Stimulated activated CD8-positive, alpha-beta memory T cell treated with anti-CD3 and anti-CD28 coated beads, Interleukin-12 subunit alpha, Interleukin-12 subunit beta, amount 100 ng/mL, for 1 hour (primary cell): ENCODE results near the gene HID1.
A peak's percentile ranks its signal among the peaks of the same experiment; 100 is the strongest.
"Not testable (repeated sequence)": the region's sequence is repeated elsewhere in the genome, so short reads cannot be mapped to it uniquely, and the experiment has no call there.

Experiments used
- DNase-seq: peaks from one replicate; pipeline ENCODE4 v3.0.0-alpha.2; 2020; ENCODE audit warnings: low read depth

The HID1 gene

DNA sequence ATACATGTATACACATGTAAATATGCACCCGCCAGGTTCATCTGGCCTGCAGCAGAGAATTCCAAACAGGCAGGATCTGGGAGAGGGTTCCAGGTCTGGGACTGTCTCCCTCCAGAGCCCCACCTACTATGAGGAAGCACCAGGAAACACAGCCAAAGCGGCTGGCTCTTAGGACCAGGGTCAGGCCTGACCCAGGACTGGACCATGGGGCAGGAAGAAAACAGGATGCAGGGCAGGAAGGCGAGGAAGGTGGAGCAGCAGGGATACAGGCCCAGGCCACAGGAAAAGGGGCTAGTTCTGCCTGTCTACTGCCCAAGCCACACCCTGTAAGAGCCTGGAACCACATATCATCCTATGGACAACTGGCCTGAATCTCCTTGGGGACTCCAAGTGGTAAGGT is 2.2 kb downstream of the HID1 start:
- DNase-seq: no peak

DNA sequence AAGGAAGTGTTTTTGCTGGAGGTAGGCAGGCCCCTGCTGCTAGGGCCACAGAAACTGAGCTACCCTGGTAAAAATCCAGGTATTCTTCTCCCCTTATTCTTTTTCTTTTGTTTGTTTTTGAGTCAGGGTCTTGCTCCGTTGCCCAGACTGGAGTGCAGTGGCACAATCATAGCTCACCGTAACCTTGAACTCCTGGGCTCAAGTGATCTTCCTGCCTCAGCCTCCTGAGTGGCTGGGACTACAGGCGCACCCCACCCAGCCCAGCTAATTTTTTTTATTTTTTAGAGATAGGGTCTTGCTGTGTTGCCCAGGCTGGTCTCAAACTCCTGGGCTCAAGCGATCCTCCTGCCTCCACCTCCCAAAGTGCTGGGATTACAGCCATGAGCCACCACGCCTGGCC is 3.1 kb downstream of the HID1 start:
- not testable (repeated sequence) for DNase-seq

DNA sequence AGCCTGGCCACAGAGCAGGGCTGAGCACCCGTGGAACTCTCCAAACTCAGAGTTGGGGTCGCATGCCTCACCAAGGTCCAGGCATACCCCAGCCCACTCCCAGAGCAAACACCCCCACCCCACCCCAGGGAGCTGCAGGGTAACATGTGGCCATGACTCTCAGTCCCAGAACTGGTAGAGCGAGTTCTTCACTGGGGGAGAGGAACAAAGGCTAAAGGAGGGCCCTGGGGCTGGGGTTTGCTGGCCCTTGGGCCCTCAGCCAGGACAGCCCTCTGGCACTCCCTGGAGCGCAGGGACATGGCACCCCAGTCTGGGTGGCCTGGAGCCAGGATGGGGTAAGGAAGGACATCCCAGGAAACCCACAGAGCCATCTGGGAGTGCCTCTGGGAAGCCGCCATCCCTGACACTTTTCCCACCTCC is 4.2 kb downstream of the HID1 start:
- no peak for DNase-seq

DNA sequence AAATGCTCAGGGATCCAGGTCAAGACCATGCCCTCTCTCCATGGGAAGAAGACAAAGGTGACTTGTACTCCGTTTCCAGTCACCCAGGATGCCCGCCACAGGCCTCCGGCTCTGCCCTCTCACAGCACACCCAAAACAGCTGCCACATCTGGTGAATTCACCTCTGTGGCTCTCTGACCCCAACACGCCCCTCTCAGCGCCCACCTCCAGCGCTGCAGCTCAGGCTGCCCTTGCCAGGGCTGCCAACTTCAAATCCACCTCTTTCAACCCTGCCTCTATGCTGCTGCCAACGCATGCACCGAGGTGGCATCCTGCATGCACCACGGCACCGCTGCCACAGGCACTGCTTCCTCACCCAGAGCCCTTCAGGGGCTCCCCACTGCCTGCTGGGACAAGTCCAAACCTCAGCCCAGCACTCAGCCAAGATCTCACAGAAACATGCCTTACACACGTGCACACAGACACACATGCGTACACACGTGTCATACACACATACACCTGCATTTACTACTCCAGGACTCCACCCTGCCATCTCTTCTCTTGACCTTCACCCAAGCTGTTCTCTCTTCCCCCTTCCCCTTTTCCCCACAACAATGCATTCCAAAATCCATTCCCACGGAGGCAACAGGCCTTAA is 7.5 kb downstream of the HID1 start:
- DNase-seq: no peak

DNA sequence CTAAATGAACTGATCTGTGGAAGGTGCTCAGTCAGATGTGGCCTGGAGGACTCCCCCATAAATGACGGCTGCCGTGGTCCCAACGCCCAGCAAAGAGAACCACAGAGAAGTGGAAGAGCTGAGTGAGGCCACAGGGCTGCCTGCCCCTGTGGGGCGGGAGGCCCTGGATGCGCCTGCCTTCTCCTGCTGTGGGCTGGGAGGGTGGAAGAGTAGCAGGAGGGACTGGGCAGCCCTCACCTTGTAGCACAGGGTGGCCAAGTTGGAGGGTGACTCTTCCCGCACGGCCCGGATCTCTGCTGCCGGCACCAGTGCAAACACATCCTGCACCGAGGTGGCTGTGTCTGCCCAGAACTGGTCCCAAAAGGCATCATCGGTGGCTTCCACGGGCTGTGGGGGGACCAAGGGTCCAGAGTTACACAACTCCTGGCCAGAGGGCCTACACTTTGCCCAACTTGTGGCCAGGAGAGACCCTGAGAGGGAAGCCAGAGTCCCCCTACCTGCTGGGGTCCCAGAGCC is 8.3 kb downstream of the HID1 start:
- DNase-seq: no peak

DNA sequence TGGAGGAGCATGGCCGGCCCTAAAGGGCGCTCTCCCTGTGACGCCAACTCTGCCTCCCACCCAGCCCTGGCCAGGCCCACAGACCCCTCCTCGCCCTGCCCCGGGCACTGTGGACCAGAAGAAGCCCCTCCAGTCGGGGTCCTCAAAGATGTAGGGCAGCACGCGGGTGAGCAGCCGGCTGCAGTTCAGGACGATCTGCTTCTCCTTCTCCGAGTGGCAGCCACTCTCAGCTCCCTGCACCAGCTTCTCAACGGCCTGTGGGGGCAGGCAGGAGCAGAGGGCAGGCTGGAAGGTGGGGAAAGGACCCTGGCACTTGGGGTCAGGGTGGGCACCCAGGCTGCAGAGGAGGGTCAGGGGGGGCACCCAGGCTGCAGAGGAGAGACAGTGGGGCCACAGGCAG is 8.9 kb downstream of the HID1 start:
- DNase-seq: no peak

DNA sequence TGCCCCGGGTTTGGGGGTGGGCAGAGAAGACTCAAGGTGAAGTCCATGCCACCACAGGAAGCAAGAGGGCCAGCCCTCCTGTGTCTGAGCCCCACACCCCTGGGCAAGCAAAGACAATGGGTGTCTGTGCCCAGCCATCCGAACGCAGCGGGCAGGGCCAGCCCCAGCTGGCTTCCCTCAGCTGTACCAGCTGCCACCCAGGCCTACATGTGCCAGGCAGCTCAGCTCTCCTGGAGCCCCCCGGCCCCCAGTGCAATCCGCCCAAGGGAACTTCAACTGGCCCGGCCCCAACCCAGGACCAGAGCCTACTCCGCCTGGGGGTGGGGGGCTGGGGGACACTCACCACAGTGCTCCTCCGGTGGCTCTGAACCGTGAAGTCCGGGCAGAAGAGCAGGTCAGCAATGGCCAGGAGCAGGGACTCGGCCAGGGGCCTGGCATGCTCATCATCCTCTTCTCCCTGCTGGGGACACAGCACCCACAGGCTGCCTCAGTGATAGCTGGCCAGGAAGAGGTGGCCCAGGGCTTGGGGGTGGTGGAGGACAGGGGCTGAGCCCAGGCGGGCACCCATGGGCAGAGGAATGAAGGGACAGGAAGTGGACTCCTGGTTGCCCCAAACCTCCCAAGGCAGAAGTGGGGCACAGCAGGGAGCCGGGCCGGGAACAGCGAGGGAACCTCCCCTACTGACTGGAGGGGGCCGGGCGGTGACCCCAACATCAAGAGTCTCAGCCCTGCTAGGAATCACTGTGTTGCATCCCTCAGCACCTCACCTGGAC is 9.8 kb downstream of the HID1 start:
- DNase-seq: no peak

DNA sequence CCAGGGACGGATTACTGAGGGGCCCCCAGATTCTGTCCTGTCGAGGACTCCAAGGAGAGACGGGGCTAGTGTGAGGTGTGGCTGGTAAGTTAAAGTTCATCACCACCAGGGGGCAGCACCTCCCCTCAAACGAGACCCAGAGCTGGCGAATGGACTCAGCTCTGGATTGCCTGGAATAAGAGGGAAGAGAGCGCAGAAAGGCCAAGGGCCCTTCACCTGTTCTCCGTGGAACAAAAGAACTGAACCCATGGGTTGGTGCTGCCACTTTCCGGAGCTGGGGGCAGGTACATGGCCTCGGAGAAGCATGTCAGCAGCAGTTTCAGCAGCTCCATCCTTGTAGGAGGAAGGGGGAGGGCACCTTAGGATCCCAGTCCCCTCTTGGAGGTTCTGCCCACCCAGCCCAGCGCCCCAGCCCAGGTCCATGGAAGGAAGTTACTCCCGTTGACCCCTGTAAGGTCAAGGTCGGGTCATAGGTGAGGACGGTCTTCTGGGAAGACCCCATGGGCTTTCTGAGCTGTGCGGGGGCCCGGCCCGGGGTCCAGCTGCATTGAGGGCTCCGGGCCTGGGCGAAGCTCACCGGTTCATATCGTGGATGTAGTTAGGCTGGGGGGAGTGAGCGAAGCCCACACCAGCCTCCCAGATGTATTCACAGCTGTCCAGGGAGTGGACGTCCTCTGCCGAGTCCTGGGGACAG is 10.8 kb downstream of the HID1 start:
- DNase-seq: peak; percentile 81

DNA sequence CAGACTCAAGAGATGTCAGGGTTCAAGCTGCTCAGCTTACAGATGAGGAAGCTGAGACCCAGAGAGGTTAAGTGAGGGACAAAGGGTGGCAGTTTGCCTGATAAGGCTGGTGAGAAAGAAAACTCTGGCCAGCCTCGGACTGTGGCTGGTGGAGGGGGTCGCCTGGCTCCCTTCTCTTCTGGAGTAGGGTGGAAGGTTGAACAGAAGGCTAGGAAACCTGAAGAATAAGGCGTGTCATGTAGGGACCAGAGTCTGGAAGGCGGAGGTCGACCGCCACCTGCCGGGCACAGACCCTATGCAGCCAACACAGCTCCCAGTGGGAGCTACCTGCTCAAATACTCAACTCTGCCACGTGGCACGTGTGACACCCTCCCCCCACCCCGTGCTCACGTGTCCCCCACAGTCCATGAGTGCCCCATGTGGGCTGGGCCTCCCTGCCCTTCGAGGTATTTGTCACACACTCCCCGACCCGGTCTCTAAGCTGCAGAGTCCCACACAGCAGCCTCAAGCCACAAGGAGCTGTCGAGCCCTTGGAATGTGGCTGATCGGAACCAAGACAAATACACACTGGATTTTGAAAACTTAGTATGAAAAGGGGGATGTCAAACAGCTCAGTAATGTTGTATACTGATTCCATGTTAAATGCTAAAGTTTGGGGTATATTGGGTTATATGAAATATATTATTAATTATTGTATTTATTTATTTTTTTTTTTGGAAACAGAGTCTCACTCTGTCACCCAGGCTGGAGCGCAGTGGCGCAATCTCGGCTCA is 11.8 kb downstream of the HID1 start:
- no peak for DNase-seq

DNA sequence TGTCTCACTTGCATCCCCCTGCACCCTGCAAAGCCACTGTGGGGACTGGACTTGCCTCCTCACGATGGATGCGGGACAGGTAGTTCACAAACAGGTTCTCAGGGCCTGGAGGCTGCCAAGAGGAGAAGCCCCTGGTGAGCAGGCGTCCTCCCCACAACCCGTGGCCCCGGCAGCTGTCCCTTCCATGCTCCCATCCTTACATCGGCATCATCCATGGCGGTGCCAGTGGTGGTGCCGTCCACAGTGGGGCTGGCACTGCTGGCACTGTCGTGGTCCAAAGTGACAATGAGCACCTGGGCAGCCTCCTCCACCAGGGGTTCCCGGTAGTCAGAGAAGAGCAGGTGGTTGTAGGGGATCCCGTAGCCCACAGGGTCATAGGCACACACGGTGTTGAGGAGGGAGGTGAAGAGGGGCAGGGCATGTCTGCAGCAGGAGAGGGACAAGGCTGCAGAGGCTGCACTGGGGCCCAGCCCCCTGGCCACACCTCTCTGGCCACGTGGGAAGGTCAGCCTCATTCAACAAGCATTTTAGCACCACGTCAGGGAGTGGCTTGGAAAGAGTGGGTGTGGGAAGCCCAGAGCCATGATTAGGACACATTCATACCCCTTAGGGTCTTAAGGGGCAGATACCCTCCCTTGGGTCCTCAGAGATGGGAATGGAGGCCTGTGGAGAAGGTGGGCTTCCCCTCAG is 12.6 kb downstream of the HID1 start:
- DNase-seq: no peak

DNA sequence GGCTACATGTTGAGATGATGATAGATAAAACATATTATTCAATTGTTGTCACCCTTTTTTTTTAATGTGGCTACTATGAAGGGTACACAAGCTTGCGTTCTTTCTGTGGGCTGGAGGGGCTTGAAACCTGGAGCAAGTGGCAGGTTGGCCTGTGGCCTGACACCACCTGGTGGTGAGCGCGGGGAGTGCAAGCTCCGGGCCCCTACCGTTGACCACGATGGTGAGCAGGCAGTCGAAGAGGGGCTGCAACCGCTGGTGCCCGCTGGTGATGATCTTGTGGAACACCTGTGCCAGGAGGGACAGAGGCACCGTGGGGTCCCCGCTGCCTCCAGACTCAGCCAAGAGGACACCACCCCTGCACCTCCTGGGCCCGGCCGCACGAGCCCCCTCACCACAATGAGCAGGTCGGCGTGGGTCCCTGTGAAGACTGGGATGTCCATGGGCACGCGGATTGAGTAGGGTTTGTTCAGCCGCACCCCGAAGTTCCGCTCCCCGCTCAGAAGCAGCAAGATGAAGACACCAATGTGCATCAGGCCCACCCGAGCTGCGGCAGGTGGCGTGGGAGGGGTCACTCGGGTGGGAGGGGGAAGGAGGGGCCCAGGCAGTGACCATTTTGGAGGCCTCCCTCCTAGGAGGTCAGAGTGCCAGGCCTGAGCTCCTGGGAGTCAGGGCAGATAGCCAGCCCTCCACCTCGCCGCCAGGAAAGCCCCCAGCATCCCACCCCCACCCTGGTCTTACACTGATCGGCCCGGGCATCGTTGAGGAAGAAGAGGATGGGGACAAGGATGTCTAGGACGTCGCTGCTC is 14.4 kb downstream of the HID1 start:
- peak; percentile 71 for DNase-seq

DNA sequence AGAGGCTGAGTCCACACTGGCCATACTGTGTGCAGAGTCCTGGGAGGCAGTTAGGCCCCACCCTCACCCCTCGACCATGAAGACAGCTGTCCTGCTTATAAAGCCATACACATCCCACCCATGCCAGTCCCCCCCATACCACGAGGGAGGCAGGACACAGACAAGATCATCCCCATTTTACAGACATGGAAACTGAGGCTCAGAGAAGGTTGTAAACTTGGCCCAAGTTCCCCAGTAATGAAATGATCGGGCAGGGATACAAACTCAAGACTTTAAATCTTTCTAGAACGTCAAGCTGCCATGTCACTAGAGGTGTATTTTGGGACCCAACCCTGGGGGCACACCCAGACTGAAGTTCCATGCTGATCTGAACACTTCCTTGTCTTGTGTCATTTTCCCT is 16.5 kb downstream of the HID1 start:
- DNase-seq: no peak

DNA sequence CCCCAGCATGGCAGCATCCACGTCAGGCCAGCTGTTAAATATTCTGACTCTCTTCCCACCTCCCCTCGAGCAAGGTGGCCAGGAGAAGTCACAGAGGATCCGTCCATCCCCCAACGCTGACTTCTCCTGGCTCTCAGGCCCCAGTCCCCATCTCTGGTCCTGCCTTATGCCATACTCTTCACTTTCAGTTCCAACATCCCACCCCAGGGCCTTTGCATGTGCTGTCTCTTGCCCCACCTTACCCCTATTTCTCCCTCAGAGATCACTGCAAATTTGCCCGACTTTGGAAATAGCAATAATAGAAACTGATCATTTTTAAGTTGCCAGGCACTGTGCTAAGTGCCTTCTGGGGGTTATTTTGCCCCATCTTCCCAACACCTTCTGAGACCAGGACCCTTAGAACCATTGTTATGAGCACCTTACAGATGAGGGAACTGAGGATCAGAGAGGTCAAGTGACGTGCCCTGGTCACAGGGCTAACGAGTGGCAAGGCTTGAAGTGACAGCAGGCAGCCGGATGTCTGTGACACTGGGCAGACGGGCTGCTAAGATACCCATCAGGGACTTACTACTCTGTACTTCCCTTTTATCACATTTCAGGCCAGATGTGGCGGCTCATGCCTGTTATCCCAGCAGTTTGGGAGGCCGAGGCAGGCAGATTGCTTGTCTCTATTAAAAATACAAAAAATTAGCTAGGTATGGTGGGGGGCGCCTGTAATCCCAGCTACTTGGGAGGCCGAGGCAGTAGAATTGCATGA is 17.7 kb downstream of the HID1 start:
- DNase-seq: no peak

DNA sequence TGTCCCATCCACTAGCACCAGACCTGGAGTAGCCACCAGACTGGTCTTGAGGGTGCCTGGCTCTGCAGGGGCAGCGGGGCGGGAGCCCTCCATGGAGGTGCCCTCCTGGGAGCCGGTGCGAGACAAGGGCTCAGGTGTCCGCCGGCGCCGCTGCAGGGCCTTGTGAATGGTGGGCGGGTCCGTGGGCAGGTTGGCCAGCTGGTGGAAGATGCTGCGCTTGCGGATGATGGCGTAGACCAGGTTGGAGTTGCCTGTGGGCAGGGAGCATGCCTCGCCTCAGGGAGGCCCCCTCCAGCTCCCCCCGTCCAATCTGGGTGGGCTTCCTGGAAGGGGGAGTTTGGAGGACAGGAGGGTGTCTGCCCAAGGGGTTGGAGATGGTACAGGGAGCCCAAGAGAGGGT is 18.4 kb downstream of the HID1 start:
- DNase-seq: no peak

DNA sequence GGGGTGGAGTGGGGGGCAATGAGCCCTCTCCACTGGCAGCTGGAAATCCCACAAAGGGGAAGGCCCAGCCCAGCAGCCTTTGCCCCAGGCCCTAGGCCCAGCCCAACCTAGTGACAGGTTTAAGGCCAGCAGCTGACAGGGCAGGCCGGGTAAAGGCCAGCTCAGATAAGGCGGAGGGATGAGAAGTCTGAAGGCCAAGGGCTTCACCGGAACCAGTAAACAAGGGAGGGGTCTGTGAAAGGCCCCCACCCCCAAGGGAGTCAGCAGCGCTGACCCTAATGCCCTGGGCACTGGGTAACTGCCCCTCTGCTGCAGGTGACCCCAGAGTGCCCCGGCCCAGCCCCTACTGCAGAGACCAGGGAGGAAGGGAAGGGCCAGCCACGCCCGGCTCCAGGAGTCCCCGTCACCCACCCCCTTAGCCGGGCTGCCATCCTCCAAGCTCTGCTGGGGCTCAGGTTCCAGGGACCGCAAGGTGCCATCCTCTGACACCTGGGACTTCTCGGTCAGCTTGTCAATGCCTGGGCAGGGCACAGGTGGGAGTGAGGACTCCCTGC is 19.3 kb downstream of the HID1 start:
- no peak for DNase-seq

DNA sequence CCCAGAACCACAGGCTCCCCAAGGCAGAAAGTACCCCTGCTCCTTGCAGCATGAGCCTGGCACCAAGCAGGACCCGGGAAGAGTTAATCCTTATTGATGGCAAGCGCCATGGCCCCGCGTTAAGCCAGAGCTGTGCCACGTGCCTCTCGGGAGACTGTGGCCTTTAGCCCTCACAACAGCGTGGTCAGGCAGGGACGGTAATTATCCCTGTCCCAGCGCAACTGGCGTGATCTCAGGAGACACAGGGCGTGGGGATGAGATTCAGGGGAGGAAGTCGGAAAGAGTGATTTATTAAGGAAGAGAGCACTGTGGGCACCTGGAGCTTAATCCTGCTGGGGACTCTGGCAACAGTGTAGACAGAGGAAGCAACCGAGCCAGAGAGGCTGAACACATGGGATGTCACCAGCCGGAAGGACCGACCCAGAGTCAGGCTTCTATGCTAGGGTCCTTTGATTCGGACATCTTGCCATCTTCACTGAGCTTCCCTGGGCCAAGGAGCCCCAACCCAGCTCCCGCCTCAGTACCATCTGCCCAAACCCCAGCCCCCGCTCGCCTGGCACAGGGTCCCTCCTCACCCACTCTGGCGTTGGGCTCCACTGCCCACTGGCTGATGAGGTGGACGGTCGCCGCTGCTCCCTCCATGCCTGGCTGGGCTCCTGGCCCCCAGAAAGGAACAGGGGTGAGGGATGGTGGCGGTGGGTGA is 20.0 kb downstream of the HID1 start:
- DNase-seq: no peak

DNA sequence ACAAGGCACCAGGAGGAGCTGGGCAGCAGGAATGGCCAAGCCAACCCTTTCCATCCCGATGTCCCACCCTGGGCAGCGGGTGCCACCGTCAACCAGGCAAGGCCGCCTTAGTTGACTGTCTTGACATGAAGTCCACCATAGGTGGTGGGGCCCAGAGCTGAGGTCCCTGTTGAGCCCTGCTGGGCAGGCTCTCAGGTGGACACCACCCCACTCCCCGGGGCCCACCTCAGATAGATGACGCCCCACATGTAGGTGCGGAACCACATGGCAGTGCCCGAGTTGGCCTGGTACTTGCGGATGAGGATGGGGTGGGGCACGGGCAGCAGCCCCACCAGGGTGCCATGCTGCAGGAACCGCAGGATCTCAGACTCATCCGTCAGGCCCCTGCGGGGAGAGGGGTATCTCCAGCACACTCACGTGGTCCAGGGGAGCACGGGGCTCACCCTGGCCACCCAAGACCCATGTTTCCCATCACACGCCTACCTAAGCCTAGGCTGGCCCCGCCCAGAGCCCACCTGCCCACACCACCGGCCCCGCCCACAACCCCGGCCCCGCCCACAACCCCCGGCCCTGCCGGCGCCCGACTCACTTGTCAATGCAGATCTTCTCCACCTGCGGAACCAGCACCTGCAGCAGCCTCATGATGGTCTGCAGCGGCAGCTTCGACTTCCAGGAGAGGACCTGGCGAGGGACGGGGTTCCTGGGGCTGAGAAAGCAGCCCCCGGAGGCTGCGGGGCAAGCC is 20.7 kb downstream of the HID1 start:
- DNase-seq: no peak

DNA sequence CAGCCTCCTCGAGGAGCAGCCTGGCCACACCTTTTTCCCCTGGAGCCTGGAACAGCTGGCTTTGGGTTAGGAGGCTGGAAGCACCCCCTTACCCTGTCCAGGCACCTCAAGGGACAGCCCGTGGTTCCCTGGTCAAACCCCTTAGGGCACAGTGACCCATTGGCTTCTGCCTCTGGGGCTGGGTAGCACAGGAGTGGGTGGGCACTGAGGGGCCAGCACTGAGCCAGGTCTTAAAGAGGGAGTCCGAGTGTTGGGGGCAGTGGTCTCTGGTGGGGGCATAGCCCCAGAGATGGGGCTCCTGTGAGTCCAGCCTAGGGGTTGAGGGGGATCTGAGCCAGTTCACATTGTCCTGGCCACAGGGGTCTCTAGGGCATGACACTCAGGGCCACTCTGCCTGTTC is 21.5 kb downstream of the HID1 start:
- no peak for DNase-seq
